ENCODE measurements around the gene PPP2R5D. TPM values are rescaled to one million over a fixed set of nuclear protein-coding genes. Genes with fewer than 3 reads are reported as not detected.

The PPP2R5D gene
- total and polyA plus RNA-seq, 9 of the 15 experiments (the other 6 are each of a cell fraction or from before 2014, with no cell fraction given) = 1.3 to 96.1 (median 38.4) TPM

DNA sequence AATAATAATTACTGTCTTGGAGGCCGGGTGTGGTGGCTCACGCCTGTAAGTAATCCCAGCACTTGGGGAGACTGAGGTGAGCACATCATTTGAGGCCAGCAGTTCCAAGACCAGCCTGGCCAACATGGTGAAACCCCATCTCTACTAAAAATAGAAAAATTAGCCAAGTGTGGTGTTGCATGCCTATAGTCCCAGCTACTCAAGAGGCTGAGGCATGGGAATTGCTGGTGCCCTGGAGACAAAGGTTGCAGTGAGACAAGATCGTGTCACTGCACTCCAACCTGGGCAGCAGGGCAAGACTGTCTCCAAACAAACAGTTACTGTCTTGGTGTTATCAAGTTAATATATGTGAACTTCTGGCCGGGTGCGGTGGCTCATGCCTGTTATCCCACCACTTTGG is 42.0 kb downstream of the PPP2R5D start:
- peaks cover 2 to 14% of the 10 kb centered on the region in 2 experiments; a peak in 4 of 5 replicates for H3K4me1 ChIP-seq (replicated peaks in 1 of 2; ENCODE audit: control insufficient read depth in 2 of 2, insufficient read depth in 2 of 2, low read length in 2 of 2)
- no peak for TF ChIP-seq U2AF1 (optimal IDR thresholded peaks at IDR 0.05; ENCODE audit: low read depth, low read length)
- no peak for TF ChIP-seq HOXB6 (CRISPR knock-in tag; IDR thresholded peaks at IDR 0.05; ENCODE audit: borderline replicate concordance)
- TF ChIP-seq, protein P1, sequence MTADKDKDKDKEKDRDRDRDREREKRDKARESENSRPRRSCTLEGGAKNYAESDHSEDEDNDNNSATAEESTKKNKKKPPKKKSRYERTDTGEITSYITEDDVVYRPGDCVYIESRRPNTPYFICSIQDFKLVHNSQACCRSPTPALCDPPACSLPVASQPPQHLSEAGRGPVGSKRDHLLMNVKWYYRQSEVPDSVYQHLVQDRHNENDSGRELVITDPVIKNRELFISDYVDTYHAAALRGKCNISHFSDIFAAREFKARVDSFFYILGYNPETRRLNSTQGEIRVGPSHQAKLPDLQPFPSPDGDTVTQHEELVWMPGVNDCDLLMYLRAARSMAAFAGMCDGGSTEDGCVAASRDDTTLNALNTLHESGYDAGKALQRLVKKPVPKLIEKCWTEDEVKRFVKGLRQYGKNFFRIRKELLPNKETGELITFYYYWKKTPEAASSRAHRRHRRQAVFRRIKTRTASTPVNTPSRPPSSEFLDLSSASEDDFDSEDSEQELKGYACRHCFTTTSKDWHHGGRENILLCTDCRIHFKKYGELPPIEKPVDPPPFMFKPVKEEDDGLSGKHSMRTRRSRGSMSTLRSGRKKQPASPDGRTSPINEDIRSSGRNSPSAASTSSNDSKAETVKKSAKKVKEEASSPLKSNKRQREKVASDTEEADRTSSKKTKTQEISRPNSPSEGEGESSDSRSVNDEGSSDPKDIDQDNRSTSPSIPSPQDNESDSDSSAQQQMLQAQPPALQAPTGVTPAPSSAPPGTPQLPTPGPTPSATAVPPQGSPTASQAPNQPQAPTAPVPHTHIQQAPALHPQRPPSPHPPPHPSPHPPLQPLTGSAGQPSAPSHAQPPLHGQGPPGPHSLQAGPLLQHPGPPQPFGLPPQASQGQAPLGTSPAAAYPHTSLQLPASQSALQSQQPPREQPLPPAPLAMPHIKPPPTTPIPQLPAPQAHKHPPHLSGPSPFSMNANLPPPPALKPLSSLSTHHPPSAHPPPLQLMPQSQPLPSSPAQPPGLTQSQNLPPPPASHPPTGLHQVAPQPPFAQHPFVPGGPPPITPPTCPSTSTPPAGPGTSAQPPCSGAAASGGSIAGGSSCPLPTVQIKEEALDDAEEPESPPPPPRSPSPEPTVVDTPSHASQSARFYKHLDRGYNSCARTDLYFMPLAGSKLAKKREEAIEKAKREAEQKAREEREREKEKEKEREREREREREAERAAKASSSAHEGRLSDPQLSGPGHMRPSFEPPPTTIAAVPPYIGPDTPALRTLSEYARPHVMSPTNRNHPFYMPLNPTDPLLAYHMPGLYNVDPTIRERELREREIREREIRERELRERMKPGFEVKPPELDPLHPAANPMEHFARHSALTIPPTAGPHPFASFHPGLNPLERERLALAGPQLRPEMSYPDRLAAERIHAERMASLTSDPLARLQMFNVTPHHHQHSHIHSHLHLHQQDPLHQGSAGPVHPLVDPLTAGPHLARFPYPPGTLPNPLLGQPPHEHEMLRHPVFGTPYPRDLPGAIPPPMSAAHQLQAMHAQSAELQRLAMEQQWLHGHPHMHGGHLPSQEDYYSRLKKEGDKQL (CRISPR knock-in tag; IDR thresholded peaks at IDR 0.05; ENCODE audit: borderline replicate concordance) = no peak
- TF ChIP-seq ZNF24 (IDR thresholded peaks at IDR 0.05) = no peak
- TF ChIP-seq MCM3 (IDR thresholded peaks at IDR 0.05) = no peak
- TF ChIP-seq, protein P2, sequence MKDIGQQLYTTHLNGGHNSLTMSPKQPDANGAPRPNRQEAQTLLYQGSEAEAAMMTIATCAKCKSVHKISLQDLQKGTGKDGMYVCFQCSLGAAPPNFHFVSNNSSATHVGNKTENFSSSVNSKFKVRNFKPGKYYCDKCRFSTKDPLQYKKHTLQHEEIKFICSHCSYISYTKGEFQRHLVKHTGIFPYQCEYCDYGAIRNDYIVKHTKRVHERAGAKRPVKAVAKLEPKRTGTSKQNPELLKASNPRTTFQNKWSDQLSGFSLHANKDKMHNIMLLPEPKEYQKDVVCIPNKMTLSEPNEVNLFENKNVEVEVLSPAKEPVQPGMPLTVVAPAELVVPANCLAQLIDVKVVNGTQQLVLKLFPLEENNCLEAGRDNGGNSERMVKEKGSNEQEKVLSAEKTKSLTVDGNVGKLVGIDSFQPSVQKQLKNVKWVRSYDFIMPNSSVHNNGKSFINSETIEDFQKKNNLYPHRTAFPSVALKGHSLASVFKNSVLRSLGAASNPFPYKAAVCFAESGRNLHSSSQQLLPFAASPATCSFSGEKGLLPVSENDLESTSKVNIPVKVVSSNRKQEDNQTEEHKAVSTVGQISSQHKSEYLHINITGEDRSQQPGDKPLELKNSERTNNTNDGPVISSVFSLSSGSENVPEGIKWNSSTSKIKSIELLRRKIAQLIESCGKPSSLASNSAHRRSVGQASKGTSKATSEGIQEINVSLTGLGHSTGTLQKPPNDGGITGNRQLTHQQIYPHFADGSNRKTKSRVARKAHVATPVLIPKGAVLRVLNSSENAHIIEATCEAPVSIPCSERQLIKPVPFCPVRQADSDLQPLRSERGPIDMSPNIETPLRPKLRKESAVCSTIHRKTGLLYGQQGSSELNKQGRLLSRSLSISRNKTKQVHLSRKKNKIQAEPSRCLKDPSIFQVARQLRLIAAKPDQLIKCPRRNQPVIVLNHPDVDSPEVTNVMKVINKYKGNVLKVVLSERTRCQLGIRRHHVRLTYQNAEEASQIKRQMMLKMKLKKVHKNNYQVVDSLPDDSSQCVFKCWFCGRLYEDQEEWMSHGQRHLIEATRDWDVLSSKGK (CRISPR knock-in tag; IDR thresholded peaks at IDR 0.05) = no peak
- TF ChIP-seq, protein P3, sequence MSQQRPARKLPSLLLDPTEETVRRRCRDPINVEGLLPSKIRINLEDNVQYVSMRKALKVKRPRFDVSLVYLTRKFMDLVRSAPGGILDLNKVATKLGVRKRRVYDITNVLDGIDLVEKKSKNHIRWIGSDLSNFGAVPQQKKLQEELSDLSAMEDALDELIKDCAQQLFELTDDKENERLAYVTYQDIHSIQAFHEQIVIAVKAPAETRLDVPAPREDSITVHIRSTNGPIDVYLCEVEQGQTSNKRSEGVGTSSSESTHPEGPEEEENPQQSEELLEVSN (IDR thresholded peaks at IDR 0.05; ENCODE audit: borderline replicate concordance in 1 of 2, extremely low read depth in 1 of 2, insufficient read depth in 1 of 2, insufficient read length in 1 of 2, low read depth in 1 of 2, low read length in 1 of 2, poor library complexity in 1 of 2, severe bottlenecking in 1 of 2) = no peak
- TF ChIP-seq ELF4 (CRISPR knock-in tag; IDR thresholded peaks at IDR 0.05) = no peak
- no peak for TF ChIP-seq WHSC1 (IDR thresholded peaks at IDR 0.05; ENCODE audit: low read length)
- TF ChIP-seq, protein P4, sequence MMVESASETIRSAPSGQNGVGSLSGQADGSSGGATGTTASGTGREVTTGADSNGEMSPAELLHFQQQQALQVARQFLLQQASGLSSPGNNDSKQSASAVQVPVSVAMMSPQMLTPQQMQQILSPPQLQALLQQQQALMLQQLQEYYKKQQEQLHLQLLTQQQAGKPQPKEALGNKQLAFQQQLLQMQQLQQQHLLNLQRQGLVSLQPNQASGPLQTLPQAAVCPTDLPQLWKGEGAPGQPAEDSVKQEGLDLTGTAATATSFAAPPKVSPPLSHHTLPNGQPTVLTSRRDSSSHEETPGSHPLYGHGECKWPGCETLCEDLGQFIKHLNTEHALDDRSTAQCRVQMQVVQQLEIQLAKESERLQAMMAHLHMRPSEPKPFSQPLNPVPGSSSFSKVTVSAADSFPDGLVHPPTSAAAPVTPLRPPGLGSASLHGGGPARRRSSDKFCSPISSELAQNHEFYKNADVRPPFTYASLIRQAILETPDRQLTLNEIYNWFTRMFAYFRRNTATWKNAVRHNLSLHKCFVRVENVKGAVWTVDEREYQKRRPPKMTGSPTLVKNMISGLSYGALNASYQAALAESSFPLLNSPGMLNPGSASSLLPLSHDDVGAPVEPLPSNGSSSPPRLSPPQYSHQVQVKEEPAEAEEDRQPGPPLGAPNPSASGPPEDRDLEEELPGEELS (CRISPR knock-in tag; IDR thresholded peaks at IDR 0.05; ENCODE audit: borderline replicate concordance) = no peak

More for the DNA sequence above, 42.0 kb downstream of the PPP2R5D start:
- Histone ChIP-seq H3K36me3 (ENCODE audit: control insufficient read depth, insufficient read depth, low read length) (peaks cover 75% of the 10 kb centered on the region), H3K27me3 (ENCODE audit: control insufficient read depth in 2 of 2, insufficient read depth in 2 of 2, low read length in 2 of 2) (no peaks in the 10 kb centered on the region), H3K4me2 (ENCODE audit: insufficient read depth, low read length) (no peak overlapping the region), H3K79me2 (ENCODE audit: control insufficient read depth, insufficient read depth, low read length) (peaks cover 36% of the 10 kb centered on the region), H3K9me1 (ENCODE audit: control insufficient read depth, insufficient read depth, low read length) (no peaks in the 10 kb centered on the region), H4K20me1 (replicated peaks; ENCODE audit: control insufficient read depth, insufficient read depth, low read length) (no peaks in the 10 kb centered on the region), H3K4me3 (no peak overlapping the region), H3K9me3 (replicated peaks; ENCODE audit: control insufficient read depth, insufficient read depth, low read depth, low read length) (no peaks in the 10 kb centered on the region), H3K27ac (ENCODE audit: extremely low read depth, low read depth, low read length) (no peak overlapping the region), H2AFZ (ENCODE audit: low read depth, low read length) (no peak overlapping the region), H3K9ac (ENCODE audit: insufficient read depth in 1 of 2, low read depth in 2 of 2, low read length in 2 of 2) (no peak overlapping the region)
- ATAC-seq = no peak
- 99% methylated on average over 5 of the region's 5 CpGs for WGBS (ENCODE audit: insufficient coverage, low coverage, missing lambda C conversion rate)
- DNase-seq (ENCODE audit: extremely low read depth in 1 of 4, low spot score in 3 of 4) = no peak
- CTCF ChIA-PET (ENCODE audit: low intra/inter-chr PET ratio) = no interaction called here
- POLR2A ChIA-PET = interaction anchor here (0.7 to 1.5 kb wide), 3 partner anchors 9 to 96 kb away, joined by 3 to 5 read pairs (median 3); partner anchors contain the start of gene KLHDC3
- no TSS peak for BruUV-seq (replicated peaks)
- intact Hi-C loops (cut with micrococcal nuclease) = no loop called here
- in situ Hi-C loops (cut with MboI) = no loop called here
- FAIRE-seq = no peak

Measured in K562 (cell line).